GM21723 (cell line): Measurements from ENCODE around the gene MCTP1.
"Not testable (repeated sequence)": the region's sequence is repeated elsewhere in the genome, so short reads cannot be mapped to it uniquely, and the experiment has no call there.

ENCODE experiments used
- ATAC-seq: cut with Tn5 transposase; IDR thresholded peaks from one replicate; pipeline ENCODE4 v1.9.1; 2021; ENCODE audit warnings: mild to moderate bottlenecking, moderate library complexity; ENCODE audit not compliant: unreplicated experiment

Gene MCTP1

DNA sequence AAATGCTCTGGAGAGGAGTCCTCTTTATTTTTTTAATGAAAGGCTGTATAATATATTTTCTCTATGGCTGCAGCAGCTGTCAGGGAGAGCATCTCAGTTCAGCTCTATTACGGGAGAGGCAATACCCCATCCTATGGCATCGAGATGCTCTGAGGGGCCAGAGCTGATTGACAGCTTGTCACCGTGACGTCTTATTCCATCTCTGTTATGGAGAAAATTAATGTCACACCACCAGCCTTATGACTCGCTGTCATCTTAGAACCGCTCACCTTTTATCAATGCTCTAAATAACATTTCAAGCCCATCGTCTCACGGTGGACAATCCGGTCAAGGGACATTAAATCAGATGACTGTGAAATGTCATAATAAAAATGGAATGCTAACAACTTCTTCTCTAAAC lies 392.9 kb downstream of the MCTP1 start:
- ATAC-seq: no peak

DNA sequence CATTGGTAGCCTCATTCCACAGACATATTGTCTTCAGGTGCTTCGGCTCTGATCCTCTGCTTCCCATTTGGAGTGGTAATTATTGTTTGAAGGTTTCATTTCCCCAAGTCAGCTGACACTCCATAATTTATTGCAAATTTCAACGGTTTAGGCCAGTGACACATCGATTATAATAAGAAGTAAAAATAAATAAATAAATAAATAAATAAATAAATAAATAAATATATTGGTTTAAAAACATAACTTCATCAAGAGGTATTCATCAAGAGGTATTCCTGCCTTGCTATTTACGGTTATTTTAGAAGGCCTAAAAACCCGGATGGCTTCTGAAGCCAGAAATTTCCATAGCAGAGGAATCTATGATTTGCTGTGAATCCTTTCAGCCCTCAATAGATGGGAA lies 393.3 kb downstream of the MCTP1 start:
- no peak for ATAC-seq

DNA sequence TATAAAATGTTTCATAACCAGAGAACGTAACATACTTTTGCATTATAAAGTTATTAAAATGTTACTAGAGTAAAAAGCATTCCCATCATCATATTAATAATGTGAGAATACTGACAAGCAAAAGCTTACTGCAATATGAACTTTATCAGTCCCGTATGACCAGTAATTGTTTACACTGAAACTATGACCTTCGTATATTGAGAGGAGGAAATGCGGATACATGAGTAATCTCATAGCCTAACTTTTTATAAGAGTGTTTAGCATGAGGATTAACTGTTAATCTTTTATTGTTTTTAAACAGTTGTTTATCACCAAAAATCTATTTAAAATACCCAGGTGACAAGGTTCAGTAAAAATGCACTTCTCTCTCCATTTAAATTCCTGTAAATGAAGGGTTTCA lies 394.0 kb downstream of the MCTP1 start:
- ATAC-seq: no peak

DNA sequence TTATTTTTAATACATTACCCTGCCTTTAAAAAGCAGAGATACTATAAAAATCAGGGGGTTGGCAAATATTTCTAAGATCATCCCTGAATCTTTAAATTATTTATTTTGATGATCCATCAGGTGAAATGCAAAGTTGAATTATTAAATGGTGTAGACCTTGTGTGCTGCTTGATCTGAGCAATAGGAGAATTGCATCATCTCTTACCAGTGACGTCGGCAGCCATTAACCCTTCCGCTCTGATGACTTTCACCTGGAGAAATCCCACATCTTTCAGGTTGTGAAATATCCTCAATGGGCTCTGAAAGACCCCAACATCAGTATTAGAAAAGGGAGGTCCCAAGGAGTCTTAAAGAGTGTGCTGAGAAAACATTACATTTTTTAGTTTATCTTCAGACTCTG lies 396.2 kb downstream of the MCTP1 start:
- ATAC-seq: no peak

DNA sequence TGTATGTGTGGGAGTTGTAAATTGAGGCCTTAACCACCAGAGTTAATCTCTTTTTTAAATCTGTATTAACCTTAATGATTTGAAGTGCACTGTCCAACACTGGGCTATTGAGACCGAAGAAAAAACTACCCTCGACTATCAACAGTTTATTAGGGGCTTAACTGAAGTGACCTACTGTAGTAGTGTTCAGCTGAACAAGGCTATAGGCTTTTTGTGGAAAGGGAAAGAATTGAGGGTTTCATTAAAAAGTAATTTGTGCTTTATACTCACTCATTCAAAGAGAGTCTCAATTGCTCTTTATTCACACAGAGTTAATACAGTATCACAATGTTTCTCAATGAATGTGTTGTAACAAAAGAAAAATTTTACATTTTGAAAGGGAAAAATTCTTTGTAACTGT lies 399.0 kb downstream of the MCTP1 start:
- no peak for ATAC-seq

DNA sequence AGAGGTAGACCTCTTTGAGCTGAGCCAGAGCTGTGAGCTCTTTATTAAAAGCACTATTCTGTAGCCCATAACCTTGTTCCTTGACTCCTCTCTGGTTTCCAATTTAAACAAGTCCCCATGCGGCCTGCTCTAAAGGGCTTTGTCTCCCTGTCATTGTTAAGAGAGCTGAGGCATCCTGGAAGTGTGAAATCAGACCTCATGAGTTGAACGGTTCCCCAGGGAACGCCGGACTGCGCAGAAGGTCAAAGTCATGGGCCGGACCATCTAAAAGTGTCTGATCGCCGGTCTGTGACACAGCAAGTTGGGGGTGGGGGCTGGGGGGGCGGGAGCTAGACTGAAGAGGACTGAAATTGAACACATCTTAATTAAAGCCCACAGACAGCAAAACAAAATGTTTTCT lies 400.6 kb downstream of the MCTP1 start:
- no peak for ATAC-seq

DNA sequence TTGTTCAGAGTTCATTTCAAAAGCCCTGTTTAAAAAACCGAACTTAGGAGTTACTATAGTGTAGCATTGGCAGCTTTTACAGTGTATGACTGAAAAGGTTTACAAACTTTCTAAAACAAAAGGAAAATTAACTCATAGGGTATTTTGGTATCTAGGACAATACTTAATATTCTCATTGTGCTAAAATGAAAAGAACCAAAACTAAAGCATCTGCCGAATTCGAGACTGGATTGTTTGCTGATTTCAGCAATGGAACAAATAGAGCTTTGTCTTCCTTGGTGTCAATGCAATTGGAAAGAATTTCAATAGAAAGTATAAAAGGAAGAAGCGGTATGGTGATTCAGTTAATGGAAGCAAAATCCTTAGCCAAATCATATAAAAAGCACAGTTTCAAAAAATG lies 412.4 kb downstream of the MCTP1 start:
- ATAC-seq: no peak

DNA sequence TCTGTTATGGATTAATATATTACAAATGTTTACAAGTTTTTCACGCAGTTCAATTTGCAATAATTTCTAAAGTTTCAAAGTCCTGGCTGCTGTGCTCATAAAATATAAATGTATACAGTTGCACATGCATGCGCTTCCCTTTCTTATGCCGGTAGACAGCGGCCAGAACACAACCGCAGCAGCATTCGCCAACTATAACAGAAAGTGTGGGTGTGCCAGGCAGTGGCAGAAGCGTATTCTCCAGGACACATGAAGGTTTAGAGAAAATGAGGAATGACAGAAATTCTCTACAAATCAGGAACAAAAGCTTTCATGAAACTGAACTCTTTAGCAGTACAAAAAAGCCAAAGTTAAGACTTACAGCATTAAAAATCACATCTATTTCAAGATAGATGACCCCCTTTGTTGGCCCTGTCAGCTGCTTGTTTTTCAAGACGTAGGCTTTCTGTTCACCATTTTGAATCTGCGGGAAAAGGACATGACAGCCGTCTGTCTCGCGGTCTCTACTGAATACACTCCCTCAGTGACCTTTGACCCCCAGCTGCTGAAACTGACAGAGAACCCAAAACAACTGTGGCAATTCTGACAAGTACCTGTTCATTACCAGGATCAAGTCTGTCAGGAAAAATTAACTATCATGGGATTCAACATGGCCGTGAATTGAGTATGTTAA lies 414.2 kb downstream of the MCTP1 start:
- no peak for ATAC-seq

DNA sequence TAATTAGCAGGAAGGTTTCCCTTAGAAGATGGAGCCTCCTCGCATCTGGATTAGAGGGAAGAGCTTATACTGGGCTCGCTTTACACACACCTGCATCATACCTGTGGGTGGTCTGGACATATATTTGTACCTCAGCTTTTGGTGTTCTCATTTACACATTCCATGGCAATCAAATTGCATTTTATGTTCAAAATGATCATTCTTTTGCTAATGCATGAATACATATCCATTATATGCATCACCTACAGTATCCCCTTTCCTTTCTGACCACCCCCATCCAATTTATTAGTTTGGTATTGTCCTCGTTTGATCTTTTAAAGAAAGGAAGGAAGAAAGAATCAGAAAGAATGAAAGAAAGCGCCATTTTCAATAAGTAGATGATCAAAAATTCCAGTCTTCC lies 415.0 kb downstream of the MCTP1 start:
- no peak for ATAC-seq

DNA sequence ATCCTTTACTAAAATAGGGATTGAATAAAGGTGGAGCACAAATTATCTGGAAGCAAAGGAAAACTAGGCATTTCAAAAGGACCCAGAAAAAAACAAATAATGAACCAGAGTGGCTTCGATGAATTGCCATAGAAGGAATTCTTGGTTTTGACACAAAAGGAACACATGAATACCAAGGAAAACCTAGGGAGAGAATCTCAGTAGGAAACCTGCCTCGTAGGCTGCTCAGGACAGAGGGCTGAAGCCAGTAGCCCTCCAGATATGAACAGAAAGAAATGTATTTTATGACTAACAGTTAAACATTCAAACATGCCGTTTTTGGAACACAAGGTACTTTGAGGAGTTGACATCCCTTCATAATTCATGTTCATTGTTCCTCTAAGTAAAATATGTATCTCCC lies 420.9 kb downstream of the MCTP1 start:
- no peak for ATAC-seq

DNA sequence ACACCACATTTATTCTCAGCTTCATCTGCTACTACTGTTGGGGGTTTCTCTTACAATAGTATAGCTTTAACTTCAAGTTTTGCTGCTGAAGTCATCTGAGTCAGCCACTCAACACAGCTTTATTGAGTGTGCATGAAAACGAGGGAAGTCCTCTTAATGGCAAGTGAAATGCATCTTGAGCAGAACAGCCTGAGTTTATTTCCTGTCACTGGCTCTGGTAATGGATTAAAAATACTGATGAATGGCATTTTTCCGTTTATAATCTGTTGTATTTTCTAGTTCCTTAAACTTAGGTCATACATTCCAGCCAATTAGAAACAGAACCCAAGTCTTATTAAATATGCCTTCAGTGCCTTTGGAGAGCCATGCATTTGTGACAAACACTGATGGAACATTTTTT lies 427.8 kb downstream of the MCTP1 start:
- no peak for ATAC-seq

DNA sequence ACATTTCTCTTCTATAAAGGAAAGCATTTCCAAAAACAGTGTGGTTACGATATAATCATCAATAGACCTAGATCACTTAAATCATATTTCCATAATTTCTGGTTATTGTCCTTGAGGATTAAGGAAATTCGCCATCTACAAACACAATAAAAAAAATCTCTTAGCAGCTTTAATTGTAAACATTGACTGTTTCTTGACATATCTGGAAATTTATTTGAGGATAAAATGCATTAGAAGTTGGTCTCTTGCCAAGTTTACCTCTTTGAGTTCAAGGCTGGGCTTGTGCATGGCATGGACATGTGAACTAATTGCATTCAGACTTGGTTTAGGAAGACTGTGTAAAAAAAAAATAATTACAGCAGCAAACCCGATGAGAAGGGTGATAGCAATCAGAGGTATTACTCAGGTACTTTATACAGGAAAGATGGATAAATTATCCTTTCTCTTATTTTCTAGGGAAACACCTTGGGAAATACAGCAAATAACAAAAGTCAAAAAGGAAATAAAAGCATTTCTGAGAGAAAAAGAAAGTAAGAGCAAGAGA lies 428.6 kb downstream of the MCTP1 start:
- ATAC-seq: no peak

DNA sequence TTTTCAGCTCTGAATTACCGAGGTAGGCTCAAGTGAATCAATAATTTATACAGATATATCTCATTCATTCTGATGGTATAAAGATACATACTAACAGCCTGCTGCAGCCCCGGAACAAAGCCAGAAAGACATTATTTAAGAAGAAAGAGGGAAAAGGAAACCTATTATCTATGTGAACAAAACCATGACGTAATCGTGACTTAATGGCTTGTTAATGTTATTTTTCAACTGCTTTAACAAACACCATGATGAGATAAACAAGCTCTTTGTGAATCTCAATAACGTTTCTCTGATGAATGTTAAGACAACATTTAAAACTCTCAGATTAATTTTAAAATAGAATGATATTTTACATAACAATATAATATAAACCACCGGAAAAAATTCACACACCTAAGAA lies 429.4 kb downstream of the MCTP1 start:
- no peak for ATAC-seq

DNA sequence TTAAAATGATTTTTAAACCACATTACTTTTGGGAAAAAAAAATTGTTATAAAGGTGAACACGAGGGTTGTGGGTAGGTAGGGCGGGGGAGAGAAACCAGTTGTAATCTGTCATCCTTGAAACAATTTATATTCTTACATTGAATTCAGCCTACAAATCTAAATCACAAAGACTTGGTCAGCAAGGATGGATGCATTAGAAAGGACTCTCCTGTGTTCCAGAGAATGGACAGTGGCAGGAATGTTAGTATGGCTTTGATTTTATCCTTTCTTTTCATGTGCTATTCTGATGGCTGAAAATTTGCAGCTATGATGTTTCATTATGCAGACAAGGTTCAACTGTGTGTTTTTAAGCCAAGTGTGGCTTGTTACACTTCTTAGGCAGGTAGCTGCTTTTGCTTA lies 431.8 kb downstream of the MCTP1 start:
- ATAC-seq: no peak

DNA sequence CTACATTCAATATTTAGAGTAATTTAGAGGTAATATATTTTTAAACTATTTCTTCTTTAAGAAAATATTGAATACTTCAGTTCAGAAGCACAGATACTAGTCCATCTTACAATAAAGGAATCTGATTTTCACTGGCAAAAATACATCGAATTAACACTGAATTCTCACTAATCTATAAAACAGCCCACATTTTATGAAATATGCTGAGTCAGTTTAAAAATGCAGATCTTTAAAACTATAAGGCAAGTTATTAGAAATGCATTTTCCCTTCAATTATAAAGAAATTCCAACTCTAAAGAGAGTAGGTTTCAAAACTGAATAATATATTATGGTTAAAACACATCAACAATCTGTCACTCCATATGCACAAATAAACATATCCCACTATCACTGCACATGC lies 433.9 kb downstream of the MCTP1 start:
- ATAC-seq: no peak

DNA sequence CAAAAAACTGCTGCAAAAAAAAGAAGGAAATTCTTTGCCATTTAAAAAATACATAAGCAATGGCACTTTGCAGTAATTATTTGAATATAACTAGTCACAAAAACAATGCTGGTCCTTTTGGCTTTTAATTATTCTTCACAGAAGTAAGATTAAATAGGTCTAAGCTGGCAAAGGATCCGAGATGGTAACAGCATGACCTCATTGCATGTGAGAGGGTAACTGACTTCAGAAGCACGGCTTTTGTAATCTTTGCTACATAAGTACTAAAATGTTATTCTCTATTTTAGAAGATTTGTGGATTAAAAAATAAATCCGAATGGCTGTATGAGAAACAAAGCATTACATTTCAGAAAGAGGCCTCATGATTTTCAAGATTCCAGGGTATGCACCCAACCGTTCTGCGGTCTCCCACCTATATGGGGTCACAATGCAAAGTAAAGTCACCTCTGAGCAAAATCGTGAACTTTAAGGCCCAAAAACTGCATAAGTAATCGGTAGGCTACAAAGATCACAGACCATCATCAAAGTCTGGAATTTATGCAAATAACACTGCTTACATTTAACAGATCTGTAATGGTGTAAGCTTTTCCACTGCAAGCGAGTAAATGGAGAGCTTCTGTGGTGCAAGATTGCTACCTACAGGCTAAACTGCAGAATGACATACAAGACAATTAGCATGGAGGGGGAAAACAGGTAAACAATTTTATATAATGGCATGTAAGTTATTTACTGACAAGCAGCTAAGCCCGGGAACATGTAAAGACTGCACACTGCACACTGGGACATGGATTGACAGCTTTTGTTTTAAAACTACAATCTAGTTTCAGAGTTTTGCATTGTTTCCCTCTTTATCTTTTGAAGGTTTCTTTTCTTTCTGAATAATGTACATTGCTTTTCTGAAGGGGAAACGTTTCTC lies 434.8 kb downstream of the MCTP1 start:
- ATAC-seq: peak; percentile 96

DNA sequence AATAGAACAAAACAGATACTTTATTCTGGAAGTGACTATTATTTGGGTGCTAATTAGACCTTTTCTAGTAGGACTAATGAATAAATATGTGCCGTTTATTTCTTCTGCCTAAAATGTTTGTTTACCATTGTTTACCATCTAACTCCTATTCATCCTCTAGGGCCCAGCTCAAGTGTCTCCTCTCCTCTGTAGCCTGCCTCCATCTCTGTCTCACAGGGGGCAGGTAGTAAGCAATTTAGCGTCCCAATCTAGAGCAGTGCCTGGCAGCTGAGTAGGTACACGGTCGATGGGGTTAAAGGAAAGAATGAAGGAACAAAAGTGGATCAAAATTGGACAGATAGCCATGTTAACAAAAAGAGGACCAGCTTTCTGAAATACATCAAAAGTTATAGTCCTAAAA lies 435.6 kb downstream of the MCTP1 start:
- ATAC-seq: no peak

DNA sequence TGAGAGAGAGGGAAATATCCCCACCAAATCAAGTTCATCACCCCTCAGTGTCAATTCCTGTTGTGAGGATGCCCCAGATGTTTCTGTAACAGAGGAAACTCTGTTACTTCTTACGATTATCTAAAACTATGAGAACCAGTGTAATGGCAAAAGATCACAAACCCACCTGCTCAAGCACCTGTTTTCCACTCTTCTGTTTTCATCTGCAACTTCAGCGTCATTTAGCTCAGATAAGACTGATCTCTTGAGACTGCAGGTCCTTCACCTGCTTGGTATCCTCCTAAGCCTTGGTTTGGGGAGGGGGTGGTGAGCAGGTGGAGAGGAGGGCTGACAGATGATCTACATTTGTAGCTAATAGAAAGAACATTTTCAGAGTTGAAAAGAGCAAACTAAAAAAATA lies 437.2 kb downstream of the MCTP1 start:
- no peak for ATAC-seq

DNA sequence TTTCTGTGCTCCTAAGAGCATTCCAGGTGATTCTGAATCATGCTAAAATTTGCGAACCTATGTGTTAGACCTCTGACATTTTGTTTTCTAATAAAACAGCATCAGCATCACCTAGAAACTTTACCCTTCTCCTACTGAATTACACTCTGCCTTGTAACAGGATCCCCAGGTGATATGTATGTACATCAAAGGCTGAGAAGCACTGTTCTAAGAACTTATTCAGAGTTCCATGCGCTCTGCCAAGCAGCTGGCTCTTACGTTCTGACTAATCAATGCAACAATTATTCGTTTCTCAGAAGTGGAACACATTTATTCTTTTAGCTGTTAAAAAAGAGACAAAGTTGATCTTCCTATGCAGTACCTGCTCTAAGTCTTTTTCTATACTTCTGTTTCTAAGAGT lies 437.9 kb downstream of the MCTP1 start:
- ATAC-seq: no peak

DNA sequence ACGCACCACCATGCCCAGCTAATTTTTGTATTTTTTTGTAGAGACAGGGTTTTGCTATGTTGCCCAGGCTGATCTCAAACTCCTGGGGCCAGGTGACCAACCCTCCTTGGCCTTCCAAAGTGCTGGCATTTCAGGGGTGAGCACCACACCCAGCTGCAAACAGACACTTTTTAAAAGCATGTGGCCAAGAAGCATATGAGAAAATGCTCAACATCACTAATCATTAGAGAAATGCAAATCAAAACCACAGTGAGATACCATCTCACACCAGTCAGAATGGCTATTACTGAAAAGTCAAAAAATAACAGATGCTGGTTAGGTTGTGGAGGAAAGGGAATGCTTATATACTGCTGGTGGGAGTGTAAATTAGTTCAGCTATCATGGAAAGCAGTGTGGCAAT lies 439.2 kb downstream of the MCTP1 start:
- ATAC-seq: not testable (repeated sequence)

DNA sequence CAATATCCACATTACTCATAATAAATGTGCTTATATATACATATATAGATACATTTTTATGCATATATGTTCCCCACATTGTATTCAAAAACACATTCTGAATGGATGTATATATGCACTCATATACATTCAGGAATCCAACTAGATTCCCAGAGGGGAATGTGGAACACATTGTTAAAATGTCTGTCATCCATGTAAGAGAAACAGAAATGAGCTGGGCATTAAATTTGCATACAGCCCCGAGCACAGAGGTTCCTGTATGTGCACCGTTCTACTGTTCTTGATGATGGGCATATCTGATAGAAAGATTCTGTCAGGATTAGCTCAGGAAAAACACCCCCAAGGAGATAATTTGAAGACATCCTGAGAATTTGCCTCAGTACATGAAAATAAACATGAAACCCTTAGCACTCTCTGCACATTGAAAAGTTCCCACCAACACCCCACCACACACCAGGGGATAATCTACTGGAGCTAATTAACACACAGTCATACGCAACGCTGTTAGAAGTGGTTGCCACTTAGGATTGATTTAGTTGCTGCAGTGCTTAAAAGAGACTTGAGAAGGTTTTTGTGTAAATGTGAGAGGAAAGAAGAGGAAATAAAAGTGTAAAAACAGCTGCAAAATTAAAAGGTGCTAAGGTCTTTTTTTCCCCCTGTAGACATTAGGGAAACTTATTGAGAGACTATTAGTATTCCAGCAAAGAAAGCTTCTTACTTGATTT lies 443.1 kb downstream of the MCTP1 start:
- no peak for ATAC-seq

DNA sequence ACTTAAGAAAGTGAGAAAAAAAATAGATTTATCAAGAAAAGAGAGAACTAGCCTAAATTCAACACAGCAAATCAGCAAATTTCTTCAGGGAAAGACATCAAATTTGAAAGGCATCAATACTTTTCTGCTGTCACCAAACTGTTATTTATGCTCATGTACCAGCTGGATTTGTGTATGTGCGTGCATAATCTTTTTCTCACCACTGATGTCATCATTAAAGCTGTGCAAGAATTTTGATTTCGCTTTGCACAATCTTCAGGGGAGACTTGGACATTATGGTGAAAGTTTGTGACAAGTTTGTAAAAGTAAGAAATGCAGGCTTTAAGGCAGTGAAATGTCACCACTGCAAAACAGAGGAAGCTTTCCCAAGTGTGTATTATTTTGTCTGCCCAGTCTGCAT lies 451.0 kb downstream of the MCTP1 start:
- no peak for ATAC-seq
